GM12892 (cell line): ENCODE measurements around the gene ARID3B.

Experiments
- POLR2A ChIP-seq: IDR thresholded peaks from 2 replicates; pipeline ENCODE4 v1.6.1; 2011; ENCODE audit warnings: low read depth, low read length, control low read depth
- POLR2AphosphoS5 ChIP-seq: IDR thresholded peaks from 2 replicates; pipeline ENCODE4 v1.6.1; 2011; ENCODE audit warnings: low read depth, low read length, control low read depth

GRCh38 chr15:74618841-74619596, 78.0 kb downstream of the ARID3B start:
- TF ChIP-seq POLR2AphosphoS5 (no peak), POLR2A (no peak)
